IMR-90 (cell line): ENCODE measurements around the gene CDK6. TPM values are rescaled to one million over a fixed set of nuclear protein-coding genes. Genes with fewer than 3 reads are reported as not detected.

Experiments used
- ATAC-seq: fragments of 200-7000 bp; cut with Tn5 transposase; 2 replicates; pipeline ENCODE4 v1.9.1; 2020; ENCODE audit warnings: low read depth, mild to moderate bottlenecking, moderate library complexity
- BruUV-seq: library from RNA; stranded (reverse); fragments of 400-500 nt; replicated peaks from 2 replicates; lab custom pipeline; 2021; lab: Mats Ljungman, UMichigan
- CTCF ChIA-PET: fragments of 300-600 bp; formaldehyde crosslinking; extraction: SDS; loops from one replicate; lab custom pipeline; 2021; ENCODE audit warnings: antibody characterized with exemption; lab: Yijun Ruan, JAX
- POLR2A ChIA-PET: fragments of 300-600 bp; sonication (Branson Sonifier 250); formaldehyde crosslinking; loops from one replicate; lab custom pipeline; 2022; ENCODE audit warnings: antibody characterized with exemption; ENCODE audit not compliant: unreplicated experiment; lab: Charles Lee
- DNase-seq: peaks from one replicate; pipeline ENCODE4 v3.0.0; 2013
- H2AFZ ChIP-seq: replicated peaks from 2 replicates; pipeline ENCODE3; 2013; ENCODE audit warnings: low read length, mild to moderate bottlenecking; ENCODE audit not compliant: poor library complexity
- H2AK5ac ChIP-seq: 2 replicates; pipeline ENCODE4 v1.6.1; 2013; ENCODE audit warnings: low read depth, low read length, inconsistent platforms
- H2AK9ac ChIP-seq: replicated peaks from 2 replicates; pipeline ENCODE3; 2013; ENCODE audit warnings: mild to moderate bottlenecking, low read depth, low read length, moderate library complexity; ENCODE audit not compliant: poor library complexity
- H2BK120ac ChIP-seq: 2 replicates; pipeline ENCODE4 v1.6.1; 2013; ENCODE audit warnings: low read depth, low read length, inconsistent platforms
- H2BK15ac ChIP-seq: 3 replicates; pipeline ENCODE4 v1.6.1; 2013; ENCODE audit warnings: low read depth, low read length, inconsistent platforms
- H2BK20ac ChIP-seq: 2 replicates; pipeline ENCODE4 v1.6.1; 2013; ENCODE audit warnings: low read depth, mild to moderate bottlenecking, inconsistent platforms, low read length, moderate library complexity
- H2BK5ac ChIP-seq: 2 replicates; pipeline ENCODE4 v1.6.1; 2013; ENCODE audit warnings: mild to moderate bottlenecking, low read depth, low read length, inconsistent platforms; ENCODE audit not compliant: poor library complexity, severe bottlenecking
- H3K14ac ChIP-seq: replicated peaks from 2 replicates; pipeline ENCODE4 v1.6.1; 2013; ENCODE audit warnings: low read depth, low read length, inconsistent platforms
- H3K18ac ChIP-seq: 2 replicates; pipeline ENCODE4 v1.6.1; 2013; ENCODE audit warnings: low read depth, low read length, control low read depth
- H3K23ac ChIP-seq: 2 replicates; pipeline ENCODE4 v1.6.1; 2013; ENCODE audit warnings: low read depth, low read length, inconsistent platforms
- H3K27ac ChIP-seq: 2 replicates; pipeline ENCODE4 v1.5.1; 2013; ENCODE audit warnings: mild to moderate bottlenecking, control low read depth, low read length; ENCODE audit not compliant: insufficient read depth
- H3K27me3 ChIP-seq: 2 replicates; pipeline ENCODE4 v1.6.1; 2013; ENCODE audit warnings: low read length; ENCODE audit not compliant: control insufficient read depth, insufficient read depth
- H3K36me3 ChIP-seq: 2 replicates; pipeline ENCODE4 v1.6.1; 2013; ENCODE audit warnings: low read length, mixed read lengths; ENCODE audit not compliant: control insufficient read depth, insufficient read depth
- H3K4ac ChIP-seq: 2 replicates; pipeline ENCODE4 v1.6.1; 2013; ENCODE audit warnings: low read depth, low read length, inconsistent platforms
- H3K4me1 ChIP-seq: 2 replicates; pipeline ENCODE4 v1.6.1; 2013; ENCODE audit warnings: low read length, mixed read lengths; ENCODE audit not compliant: control insufficient read depth, insufficient read depth
- H3K4me2 ChIP-seq: 2 replicates; pipeline ENCODE4 v1.6.1; 2013; ENCODE audit warnings: low read depth, mild to moderate bottlenecking, control low read depth, low read length, moderate library complexity
- H3K4me3 ChIP-seq: 2 replicates; pipeline ENCODE4 v1.5.1; 2013; ENCODE audit warnings: low read depth, mild to moderate bottlenecking, control low read depth, low read length, moderate library complexity; ENCODE audit not compliant: insufficient read depth
- H3K56ac ChIP-seq: 2 replicates; pipeline ENCODE4 v1.6.1; 2013; ENCODE audit warnings: low read length, inconsistent platforms; ENCODE audit not compliant: insufficient read depth; ENCODE audit errors: extremely low read depth
- H3K79me1 ChIP-seq, 2 experiments: 2 replicates each; pipeline ENCODE4 v1.6.1; 2013; ENCODE audit warnings: low read length in 2 of 2, inconsistent platforms in 1 of 2, low read depth in 1 of 2
- H3K9ac ChIP-seq: 2 replicates; pipeline ENCODE4 v1.6.1; 2013; ENCODE audit warnings: low read depth, low read length, control low read depth
- H3K9me1 ChIP-seq: 2 replicates; pipeline ENCODE4 v1.6.1; 2013; ENCODE audit warnings: low read length, inconsistent platforms; ENCODE audit not compliant: insufficient read depth
- H3K9me3 ChIP-seq: 2 replicates; pipeline ENCODE4 v1.6.1; 2013; ENCODE audit warnings: low read length; ENCODE audit not compliant: control insufficient read depth, insufficient read depth
- H4K20me1 ChIP-seq: 2 replicates; pipeline ENCODE4 v1.6.1; 2013; ENCODE audit warnings: low read length, inconsistent platforms; ENCODE audit not compliant: insufficient read depth
- H4K5ac ChIP-seq: 2 replicates; pipeline ENCODE4 v1.6.1; 2013; ENCODE audit warnings: mild to moderate bottlenecking, low read depth, low read length, control low read depth
- H4K8ac ChIP-seq, 2 experiments: 2 replicates each; pipeline ENCODE4 v1.6.1; 2013; ENCODE audit warnings: low read depth in 2 of 2, low read length in 2 of 2, control low read depth in 1 of 2, inconsistent platforms in 1 of 2
- H4K91ac ChIP-seq: 2 replicates; pipeline ENCODE4 v1.6.1; 2013; ENCODE audit warnings: low read depth, low read length, inconsistent platforms; ENCODE audit not compliant: insufficient read depth
- BHLHE40 ChIP-seq: fragments of 150-350 bp; IDR thresholded peaks from 2 replicates; pipeline ENCODE4 v1.6.1; 2016; ENCODE audit warnings: mild to moderate bottlenecking, low read depth, low read length
- CEBPB ChIP-seq: IDR thresholded peaks from 2 replicates; pipeline ENCODE4 v1.6.1; 2012; ENCODE audit warnings: low read depth, low read length, improper control_type of control experiment
- CHD1 ChIP-seq: IDR thresholded peaks from 2 replicates; pipeline ENCODE4 v1.6.1; 2012; ENCODE audit warnings: low read depth, low read length, improper control_type of control experiment
- FOS ChIP-seq: fragments of 150-350 bp; IDR thresholded peaks from 2 replicates; pipeline ENCODE4 v1.6.1; 2016; ENCODE audit warnings: low read depth, low read length
- MAFK ChIP-seq: IDR thresholded peaks from 2 replicates; pipeline ENCODE4 v1.6.1; 2012; ENCODE audit warnings: low read depth, low read length, improper control_type of control experiment
- MAZ ChIP-seq: IDR thresholded peaks from 2 replicates; pipeline ENCODE4 v1.6.1; 2012; ENCODE audit warnings: low read depth, mild to moderate bottlenecking, low read length, improper control_type of control experiment, moderate library complexity, borderline replicate concordance
- MXI1 ChIP-seq: IDR thresholded peaks from 2 replicates; pipeline ENCODE4 v1.6.1; 2012; ENCODE audit warnings: low read depth, mild to moderate bottlenecking, low read length, moderate library complexity, borderline replicate concordance
- NFE2L2 ChIP-seq: fragments of 150-350 bp; IDR thresholded peaks from 2 replicates; pipeline ENCODE4 v1.6.1; 2016; ENCODE audit warnings: low read depth, mild to moderate bottlenecking, low read length
- POLR2A ChIP-seq: IDR thresholded peaks from 2 replicates; pipeline ENCODE4 v1.6.1; 2012; ENCODE audit warnings: mild to moderate bottlenecking, low read depth, low read length
- RAD21 ChIP-seq: IDR thresholded peaks from 2 replicates; pipeline ENCODE4 v1.6.1; 2012; ENCODE audit warnings: low read length, improper control_type of control experiment
- RCOR1 ChIP-seq: IDR thresholded peaks from 2 replicates; pipeline ENCODE4 v1.6.1; 2012; ENCODE audit warnings: mild to moderate bottlenecking, low read length, improper control_type of control experiment; ENCODE audit not compliant: insufficient replicate concordance
- RFX5 ChIP-seq: IDR thresholded peaks from 2 replicates; pipeline ENCODE4 v1.8.0; 2012; ENCODE audit warnings: low read depth, mild to moderate bottlenecking, low read length, moderate library complexity
- SMC3 ChIP-seq: fragments of 150-350 bp; IDR thresholded peaks from 2 replicates; pipeline ENCODE4 v1.6.1; 2016; ENCODE audit warnings: low read depth, mild to moderate bottlenecking, antibody characterized with exemption, low read length, moderate library complexity
- WGBS, 2 experiments: methylation state at CpG; one replicate each; pipeline versions ENCODE4 v1.1.5 to v1.1.7; 2013; ENCODE audit warnings: missing lambda C conversion rate in 2 of 2; ENCODE audit not compliant: insufficient read length in 1 of 2; ENCODE audit errors: extremely low coverage in 2 of 2; 5-methylcytosine and 5-hydroxymethylcytosine counted together
- dilution Hi-C: fragments of 300-500 bp; cut with HindIII; formaldehyde crosslinking; loops from one replicate; pipeline ENCODE4 v1.14.3; 2018; ENCODE audit warnings: low sequenced_read_pairs; ENCODE audit not compliant: unreplicated experiment
- in situ Hi-C: fragments of 300-500 bp; cut with MboI; formaldehyde crosslinking; loops from 3 replicates; pipeline ENCODE4 v1.14.3; 2019; ENCODE audit warnings: low sequenced_read_pairs, inconsistent platforms, mixed read lengths
- intact Hi-C: fragments of 100-400 bp; cut with micrococcal nuclease; formaldehyde crosslinking; loops from 2 replicates; pipeline ENCODE4 v1.10.0; 2022
- polyA plus RNA-seq, 3 experiments: library from polyadenylated mRNA; depleted of rRNA; stranded (reverse); fragments of >200 nt; gene quantifications; 2 replicates each; pipeline ENCODE4 v1.2.3, GENCODE V29; 2012; ENCODE audit warnings: low replicate concordance in 1 of 3
- total RNA-seq: library from RNA; depleted of rRNA; stranded (reverse); fragments of >200 nt; gene quantifications from 2 replicates; pipeline ENCODE4 v1.2.3, GENCODE V29; 2012
- TF ChIP-seq, protein P1 (sequence below): conservative IDR thresholded peaks from 2 replicates; pipeline ENCODE4 v1.5.1; 2012; ENCODE audit warnings: mild to moderate bottlenecking, low read depth, low read length, improper control_type of control experiment
- TF ChIP-seq, protein P2 (sequence below): fragments of 150-350 bp; IDR thresholded peaks from 2 replicates; pipeline ENCODE4 v1.6.1; 2017; ENCODE audit warnings: mild to moderate bottlenecking, antibody characterized with exemption, low read length, low read depth
- TF ChIP-seq, protein P3 (sequence below): fragments of 150-350 bp; IDR thresholded peaks from 2 replicates; pipeline ENCODE4 v1.6.1; 2016; ENCODE audit warnings: low read depth, mild to moderate bottlenecking, low read length, moderate library complexity, borderline replicate concordance

CDK6 gene
- total and polyA plus RNA-seq, 2 of the 4 experiments (the other 2 are of a cell fraction), result 21.5 to 195 TPM

DNA sequence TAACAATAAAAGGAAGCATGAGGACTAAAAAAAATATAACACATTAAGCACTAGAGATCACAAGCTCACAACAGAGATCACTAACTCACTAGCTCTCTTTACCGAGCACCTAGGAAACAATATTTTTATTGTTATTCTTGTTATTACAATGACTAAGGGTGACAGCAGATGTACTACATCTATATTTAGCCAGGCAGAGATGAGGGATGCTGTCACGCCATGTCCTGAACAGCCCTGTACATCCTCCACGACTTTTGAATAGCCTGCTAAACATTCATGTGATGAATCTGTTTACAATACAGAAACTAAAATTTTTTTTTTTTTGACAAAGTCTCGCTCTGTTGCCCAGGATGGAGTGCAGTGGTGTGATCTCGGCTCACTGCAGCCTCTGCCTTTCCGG lies 268.9 kb downstream of the CDK6 start:
- ATAC-seq (no peak), DNase-seq (peak; percentile 59)
- Histone ChIP-seq H3K4me3 (no peak overlapping the region), H2BK15ac (no peak overlapping the region), H3K36me3 (peaks cover 14% of the 10 kb centered on the region), H2BK5ac (no peak overlapping the region), H2AFZ (no peak overlapping the region), H3K14ac (no peak overlapping the region), H3K18ac (no peak overlapping the region), H3K56ac (no peak overlapping the region), H4K8ac (no peak overlapping the region), H3K4ac (no peak overlapping the region), H3K9me3 (no peaks in the 10 kb centered on the region), H4K91ac (no peak overlapping the region), H2BK20ac (no peak overlapping the region), H3K27me3 (no peaks in the 10 kb centered on the region), H3K79me1 (peaks cover 3 to 26% of the 10 kb centered on the region in 2 experiments; a peak in 3 of 4 replicates), H3K9ac (no peak overlapping the region), H4K20me1 (no peaks in the 10 kb centered on the region), H4K5ac (no peak overlapping the region), H3K9me1 (no peaks in the 10 kb centered on the region), H3K27ac (no peak overlapping the region), H2AK5ac (no peak overlapping the region), H2AK9ac (no peak overlapping the region), H3K23ac (no peak overlapping the region), H3K4me2 (no peak overlapping the region), H2BK120ac (no peak overlapping the region), H3K4me1 (no peaks in the 10 kb centered on the region)
- intact Hi-C loops, result no loop called here
- POLR2A ChIA-PET, result no interaction called here
- TF ChIP-seq RCOR1 (no peak), BHLHE40 (no peak), RFX5 (no peak), MXI1 (no peak), SMC3 (no peak), MAFK (no peak), POLR2A (no peak), CEBPB (no peak), NFE2L2 (no peak), CHD1 (no peak), FOS (no peak), RAD21 (no peak), MAZ (no peak)
- TF ChIP-seq, protein P1, sequence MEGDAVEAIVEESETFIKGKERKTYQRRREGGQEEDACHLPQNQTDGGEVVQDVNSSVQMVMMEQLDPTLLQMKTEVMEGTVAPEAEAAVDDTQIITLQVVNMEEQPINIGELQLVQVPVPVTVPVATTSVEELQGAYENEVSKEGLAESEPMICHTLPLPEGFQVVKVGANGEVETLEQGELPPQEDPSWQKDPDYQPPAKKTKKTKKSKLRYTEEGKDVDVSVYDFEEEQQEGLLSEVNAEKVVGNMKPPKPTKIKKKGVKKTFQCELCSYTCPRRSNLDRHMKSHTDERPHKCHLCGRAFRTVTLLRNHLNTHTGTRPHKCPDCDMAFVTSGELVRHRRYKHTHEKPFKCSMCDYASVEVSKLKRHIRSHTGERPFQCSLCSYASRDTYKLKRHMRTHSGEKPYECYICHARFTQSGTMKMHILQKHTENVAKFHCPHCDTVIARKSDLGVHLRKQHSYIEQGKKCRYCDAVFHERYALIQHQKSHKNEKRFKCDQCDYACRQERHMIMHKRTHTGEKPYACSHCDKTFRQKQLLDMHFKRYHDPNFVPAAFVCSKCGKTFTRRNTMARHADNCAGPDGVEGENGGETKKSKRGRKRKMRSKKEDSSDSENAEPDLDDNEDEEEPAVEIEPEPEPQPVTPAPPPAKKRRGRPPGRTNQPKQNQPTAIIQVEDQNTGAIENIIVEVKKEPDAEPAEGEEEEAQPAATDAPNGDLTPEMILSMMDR, result no peak
- TF ChIP-seq, protein P2, sequence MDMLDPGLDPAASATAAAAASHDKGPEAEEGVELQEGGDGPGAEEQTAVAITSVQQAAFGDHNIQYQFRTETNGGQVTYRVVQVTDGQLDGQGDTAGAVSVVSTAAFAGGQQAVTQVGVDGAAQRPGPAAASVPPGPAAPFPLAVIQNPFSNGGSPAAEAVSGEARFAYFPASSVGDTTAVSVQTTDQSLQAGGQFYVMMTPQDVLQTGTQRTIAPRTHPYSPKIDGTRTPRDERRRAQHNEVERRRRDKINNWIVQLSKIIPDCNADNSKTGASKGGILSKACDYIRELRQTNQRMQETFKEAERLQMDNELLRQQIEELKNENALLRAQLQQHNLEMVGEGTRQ, result no peak
- TF ChIP-seq, protein P3, sequence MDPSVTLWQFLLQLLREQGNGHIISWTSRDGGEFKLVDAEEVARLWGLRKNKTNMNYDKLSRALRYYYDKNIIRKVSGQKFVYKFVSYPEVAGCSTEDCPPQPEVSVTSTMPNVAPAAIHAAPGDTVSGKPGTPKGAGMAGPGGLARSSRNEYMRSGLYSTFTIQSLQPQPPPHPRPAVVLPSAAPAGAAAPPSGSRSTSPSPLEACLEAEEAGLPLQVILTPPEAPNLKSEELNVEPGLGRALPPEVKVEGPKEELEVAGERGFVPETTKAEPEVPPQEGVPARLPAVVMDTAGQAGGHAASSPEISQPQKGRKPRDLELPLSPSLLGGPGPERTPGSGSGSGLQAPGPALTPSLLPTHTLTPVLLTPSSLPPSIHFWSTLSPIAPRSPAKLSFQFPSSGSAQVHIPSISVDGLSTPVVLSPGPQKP, result no peak
- dilution Hi-C loops, result no loop called here
- CTCF ChIA-PET, result interaction anchor here (0.7 kb wide), 1 partner anchor 16 kb away, joined by 3 read pairs; no protein-coding TSS in a partner anchor
- in situ Hi-C loops, result no loop called here
- no TSS peak for BruUV-seq
- WGBS, 2 experiments, result no CpG with 5 or more reads among the region's 6 CpGs
